ENCODE measurements around the gene RALGPS1.

RALGPS1 gene, protein sequence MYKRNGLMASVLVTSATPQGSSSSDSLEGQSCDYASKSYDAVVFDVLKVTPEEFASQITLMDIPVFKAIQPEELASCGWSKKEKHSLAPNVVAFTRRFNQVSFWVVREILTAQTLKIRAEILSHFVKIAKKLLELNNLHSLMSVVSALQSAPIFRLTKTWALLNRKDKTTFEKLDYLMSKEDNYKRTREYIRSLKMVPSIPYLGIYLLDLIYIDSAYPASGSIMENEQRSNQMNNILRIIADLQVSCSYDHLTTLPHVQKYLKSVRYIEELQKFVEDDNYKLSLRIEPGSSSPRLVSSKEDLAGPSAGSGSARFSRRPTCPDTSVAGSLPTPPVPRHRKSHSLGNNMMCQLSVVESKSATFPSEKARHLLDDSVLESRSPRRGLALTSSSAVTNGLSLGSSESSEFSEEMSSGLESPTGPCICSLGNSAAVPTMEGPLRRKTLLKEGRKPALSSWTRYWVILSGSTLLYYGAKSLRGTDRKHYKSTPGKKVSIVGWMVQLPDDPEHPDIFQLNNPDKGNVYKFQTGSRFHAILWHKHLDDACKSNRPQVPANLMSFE

DNA sequence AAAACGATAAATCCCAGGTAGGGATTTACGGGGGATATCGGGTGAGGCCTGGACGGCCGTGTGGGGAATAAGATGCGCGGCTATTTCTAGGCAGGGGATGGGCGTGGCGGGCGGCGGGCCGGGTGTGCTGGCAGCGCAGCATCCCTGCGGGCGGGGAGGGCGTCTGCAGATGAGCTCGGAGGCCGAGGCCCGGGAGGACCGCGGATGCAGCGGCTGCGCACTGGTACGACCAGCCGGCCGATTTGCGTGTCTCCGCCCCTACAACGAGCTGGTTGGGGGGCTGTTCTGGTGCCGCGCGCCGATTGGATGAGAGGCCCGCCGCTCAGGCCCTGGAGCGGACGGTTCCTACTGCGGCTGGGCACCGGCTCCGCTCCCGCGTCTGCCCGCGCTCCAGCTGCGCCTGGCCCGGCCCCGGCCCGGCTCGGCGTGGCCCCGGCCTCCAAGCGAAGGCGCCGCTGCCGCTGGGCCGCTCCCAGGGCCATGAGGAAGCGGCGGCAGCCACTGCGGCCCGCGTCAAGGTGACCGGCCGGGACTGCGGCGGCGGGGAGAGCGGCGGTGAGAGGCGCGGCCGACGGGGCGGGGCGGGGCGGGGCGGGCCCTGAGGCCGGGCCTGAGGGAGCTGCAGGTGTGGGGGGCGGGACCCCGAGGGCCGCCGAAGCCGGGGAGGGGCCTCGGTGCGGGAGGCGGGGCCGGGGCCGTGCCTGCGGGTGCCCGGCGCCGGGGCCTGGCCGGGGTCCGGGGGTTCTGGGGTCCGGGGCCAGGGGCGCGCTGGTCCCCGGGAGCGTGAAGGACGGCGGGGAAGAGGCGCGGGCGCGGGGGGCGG lies at the start of gene RALGPS1:
Gene RALGPS1 (plus strand): TSS at position 325 of the 823 bp plus-strand sequence. CDS start 47,508 bp downstream, outside the sequence.
- DNase-seq, result peak; percentile 95

DNA sequence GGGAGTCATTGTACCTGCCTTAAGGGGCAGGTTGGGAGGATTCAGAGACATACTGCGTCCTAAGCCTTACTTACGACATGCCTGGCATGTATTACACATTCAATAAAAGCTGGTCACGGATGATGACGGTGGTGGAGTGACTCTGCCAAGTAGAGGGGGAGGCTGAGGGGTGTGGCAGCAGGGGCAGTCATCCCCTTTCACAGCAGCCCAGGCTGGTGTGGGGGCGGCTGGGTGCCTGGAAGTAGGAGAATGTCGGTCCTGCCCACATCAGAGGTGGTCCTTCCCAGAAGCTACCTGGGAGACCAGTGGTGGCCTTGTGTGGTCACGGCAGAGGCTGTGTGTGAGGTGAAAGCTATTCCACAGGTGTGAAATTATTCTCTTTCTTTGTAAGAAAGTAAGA lies 45.2 kb upstream of the RALGPS1 start:
- DNase-seq, result peak; percentile 52

DNA sequence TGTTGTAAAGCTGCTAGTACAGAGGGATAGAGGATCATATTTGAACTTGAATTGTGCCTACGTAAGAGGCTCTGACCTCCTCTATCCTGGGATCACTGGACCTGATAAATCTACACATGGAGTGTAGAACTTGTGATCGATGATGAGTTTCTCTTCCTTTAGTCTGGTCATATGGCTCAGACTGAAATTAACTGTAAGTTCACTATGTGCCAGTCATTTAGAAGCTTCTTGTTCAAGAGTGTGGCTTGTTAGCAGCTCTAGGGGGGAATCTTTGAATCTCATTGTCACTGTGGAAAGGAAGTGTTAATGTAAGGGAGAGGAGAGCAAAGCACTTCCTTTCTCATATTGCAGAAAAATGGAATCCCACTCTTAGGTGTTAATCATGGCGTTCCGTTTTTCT lies 42.1 kb upstream of the RALGPS1 start:
- no peak for DNase-seq

DNA sequence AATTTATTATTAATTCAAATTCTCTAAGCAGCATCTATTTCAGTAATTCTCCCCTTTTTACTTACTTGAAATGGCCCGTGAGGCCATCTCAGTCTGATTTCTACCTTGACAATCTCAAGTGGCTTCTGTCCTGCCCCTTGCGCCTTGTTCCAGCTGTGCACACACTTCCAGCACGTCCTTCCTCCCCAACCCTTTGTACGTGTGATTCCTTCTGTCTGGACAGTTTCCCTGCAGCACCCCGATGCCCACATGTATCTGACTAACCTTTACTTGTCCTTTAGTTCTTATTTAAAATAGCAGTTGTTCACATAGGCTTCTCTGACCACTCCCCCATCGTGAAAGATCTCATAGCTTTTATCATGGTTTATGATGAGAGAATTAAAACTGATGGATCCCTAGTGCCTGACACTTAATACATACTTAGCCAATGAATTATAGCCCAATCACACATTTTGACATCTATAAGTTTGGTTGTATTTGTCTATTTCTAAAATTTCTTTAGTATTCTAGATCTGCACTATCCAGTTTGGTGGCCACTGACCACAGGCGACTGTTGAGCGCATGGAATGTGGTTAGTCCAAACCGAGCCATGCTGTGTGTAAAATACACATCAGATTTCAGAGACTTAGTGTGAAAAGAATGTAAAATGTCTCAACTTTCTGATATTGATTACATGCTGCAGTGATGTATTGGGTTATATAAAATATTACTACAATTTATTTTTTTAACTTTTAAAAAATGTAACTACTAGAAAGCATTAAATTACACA lies 39.9 kb upstream of the RALGPS1 start:
- no peak for DNase-seq

DNA sequence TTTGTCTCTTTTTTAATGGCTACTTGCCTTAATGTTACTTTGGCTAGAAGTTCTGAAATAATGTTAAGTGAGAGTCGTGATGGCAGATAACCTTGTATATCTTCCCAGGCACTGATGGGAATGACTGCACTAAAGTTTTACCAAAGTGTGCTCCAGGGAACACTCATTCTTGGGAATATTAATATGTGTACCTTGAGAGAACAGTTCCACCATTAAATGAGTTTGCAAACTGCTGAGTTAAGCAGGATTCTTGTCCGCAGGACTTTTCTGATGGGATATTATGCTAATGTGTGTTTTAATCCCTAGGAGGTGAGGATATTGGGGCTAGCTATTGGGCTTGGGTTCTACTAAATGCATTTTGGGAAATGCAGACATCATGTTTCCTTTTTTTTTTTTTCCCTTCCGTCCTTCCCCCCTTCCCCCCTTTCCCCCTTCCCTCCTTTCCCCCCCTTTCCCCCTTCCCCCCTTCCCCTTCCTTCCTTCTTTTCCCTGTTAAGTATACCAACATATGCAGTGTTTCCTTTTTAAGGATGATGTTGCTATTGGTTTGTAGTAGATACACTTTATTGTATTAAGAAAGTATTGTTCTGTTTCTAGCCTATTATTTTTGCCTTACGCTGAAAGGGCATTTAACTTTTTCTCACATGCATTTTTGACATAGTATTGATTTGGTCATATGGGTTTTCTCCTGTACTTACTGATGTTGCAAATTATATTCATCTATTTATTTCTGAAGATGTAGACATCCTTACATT lies 38.6 kb upstream of the RALGPS1 start:
- no peak for DNase-seq

DNA sequence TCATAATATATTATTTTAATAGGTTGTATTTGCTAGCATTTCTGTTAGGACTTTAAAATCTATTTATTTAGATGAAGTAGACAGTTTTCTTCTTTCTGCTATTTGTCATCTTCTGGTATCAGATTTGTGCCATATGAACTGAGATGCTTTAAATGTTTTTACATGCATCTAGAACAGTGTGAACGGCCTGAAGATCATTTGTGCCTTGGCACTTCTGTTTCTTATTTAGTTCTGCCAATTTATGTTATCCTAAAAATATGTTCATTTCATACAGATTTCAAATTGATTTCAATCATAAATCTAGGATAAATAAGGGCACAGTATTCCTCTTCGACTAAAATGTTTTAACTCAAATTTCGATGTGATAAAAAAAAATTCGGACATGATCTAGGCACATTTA lies 38.1 kb upstream of the RALGPS1 start:
- no peak for DNase-seq

DNA sequence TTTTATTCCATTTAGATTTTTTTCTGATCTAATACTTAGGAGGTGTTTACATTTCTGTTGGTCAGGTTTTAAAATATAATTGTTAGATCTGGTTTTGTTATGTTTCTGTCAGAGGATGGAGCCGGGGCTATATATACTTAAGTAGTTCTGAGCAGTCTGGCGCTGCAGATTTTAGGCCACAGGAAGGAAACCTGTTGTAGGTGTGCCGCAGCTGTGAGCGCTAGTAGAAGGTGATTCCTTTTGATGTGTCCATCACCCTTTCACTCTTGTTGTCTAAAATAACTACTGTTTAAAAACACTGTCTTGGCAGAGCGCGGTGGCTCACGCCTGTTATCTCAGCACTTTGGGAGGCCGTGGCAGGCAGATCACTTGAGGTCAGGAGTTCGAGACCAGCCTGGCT lies 37.2 kb upstream of the RALGPS1 start:
- DNase-seq, result no peak

DNA sequence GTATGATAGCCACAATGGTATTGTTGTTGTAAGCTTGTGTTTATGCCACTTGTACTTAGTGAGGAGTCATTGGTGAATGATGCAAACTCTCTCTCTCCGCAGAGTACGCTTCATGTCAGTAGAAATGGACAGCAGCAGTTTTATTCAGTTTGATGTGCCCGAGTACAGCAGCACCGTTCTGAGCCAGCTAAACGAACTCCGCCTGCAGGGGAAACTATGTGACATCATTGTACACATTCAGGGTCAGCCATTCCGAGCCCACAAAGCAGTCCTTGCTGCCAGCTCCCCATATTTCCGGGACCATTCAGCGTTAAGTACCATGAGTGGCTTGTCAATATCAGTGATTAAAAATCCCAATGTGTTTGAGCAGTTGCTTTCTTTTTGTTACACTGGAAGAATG lies 35.3 kb upstream of the RALGPS1 start:
- DNase-seq, result no peak

DNA sequence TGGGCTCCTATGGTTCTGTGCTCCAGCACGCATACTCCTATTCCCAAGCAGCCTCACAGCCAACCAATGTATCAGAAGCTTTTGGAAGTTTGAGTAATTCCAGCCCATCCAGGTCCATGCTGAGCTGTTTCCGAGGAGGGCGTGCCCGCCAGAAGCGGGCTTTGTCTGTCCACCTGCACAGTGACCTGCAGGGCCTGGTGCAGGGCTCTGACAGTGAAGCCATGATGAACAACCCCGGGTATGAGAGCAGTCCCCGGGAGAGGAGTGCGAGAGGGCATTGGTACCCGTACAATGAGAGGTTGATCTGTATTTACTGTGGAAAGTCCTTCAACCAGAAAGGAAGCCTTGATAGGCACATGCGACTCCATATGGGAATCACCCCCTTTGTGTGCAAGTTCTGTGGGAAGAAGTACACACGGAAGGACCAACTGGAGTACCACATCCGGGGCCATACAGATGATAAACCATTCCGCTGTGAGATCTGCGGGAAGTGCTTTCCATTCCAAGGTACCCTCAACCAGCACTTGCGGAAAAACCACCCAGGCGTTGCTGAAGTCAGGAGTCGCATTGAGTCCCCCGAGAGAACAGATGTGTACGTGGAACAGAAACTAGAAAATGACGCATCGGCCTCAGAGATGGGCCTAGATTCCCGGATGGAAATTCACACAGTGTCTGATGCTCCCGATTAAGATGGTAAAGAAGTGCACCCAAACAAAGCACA lies 34.2 kb upstream of the RALGPS1 start:
- no peak for DNase-seq

DNA sequence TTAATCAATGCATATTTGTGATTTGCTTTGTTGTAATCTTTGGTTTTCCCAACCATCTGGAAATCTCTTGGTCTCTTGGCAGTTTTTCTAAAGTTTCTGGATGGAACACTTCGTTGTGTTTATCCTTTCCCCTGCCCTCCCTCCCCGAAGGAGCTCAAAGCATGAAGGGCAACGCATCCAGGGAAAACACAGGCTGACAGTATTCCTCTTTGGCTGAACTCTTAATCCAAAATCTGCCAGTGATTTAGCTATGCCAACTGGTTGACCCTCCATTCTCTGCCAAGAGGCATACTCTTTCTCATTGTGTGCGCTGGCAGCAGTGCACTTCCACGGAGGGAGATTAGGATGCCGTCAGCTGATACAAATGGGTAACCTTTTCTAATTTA lies 33.6 kb upstream of the RALGPS1 start:
- no peak for DNase-seq

DNA sequence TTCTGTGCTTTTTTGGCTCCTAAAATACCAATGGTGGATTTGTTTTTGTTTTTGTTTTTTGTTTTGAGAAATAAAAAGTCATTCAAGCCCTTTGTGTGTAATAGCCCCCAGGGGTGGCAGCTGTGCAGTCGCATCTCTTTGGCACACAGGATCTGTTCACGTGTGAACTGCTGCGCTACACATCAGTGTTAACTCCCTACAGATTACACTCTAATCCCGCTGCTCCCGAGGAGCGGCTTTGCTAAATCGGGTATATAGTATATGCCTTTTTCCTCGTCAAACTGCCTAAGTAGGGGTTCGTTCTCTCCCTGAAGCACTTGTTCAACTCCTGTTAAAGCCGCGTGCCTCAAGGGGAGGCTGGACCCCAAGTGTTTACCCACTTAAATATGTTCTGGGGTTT lies 31.8 kb upstream of the RALGPS1 start:
- no peak for DNase-seq

DNA sequence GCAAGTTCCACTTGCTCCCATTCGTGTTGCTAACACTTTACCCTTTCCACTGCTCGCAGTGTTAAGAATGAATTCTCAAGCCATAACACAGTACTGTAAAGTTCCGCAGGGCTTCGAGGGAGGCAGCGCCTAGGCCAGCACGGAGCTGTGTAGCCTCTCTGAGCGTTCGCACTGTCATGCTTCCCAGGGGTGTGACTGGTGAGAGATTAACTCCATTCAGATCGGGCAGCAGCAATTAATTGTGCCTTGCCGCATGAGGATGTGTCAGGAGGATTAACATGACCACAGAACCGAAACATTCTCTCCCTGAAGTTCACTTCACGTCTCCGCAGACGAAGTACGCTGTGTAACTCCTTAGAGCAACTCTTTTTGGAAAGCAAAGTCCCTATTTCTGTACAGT lies 30.9 kb upstream of the RALGPS1 start:
- no peak for DNase-seq

DNA sequence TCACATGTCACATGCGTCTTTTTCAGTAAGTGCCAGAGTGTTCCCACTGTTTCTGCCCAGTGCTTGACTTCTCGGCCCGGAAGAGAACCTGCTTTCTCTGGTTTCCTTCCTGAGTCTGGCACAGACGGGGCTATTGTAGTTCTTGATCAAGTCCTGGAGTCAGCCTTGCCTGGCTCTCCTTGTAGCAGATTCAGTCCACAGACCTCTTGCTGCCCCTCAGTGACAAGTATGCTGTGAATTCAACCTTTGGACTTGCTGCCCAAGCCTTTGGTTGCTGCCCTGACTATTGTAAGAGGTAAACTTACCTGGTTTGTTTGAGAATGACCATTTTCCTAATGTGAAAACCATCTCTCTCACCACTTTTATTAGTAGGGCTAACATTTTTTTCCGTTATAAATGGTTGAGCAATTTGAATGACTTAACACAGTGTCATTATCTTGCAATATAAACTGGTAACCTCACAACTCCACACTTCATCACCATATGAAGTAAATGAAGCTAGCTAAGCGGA lies 29.4 kb upstream of the RALGPS1 start:
- DNase-seq, result no peak

DNA sequence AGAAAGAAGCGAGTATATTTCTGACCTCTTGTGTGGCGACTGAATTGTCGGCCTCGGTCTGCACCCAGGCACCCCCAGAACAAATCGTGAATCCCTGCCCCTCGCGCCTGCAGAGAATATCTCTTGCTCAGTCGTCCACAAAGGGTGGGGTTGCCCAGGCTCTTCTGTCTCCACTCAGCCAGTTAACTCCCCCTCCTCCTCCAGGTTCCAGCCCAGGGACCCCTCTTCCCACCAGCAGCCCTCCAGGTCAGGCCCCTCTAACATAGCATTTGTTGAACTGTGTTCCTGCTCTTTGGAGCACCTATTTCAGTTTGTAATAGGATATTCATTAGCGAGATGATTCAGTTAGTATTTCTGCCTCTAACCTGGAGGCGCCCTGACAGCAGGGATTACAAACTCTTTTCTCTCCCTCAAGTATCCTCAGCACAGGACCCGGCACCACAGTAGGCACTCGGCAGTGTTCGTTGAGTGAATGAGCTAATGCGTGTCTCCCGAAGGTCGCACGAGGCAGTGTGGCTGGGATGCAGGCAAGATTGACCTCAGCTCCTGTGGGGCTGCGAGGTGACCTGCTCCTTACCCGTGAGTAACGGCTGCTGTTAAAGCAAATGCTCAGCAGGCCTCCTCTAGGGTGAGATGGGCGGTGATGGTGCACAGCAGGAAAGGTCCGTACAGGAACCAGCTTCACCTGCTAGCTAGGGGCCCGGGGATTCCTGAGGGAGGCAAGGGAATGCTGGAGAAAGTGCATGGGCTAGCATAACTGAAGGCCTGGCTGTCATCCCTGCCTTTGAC lies 28.4 kb upstream of the RALGPS1 start:
- DNase-seq, result no peak

DNA sequence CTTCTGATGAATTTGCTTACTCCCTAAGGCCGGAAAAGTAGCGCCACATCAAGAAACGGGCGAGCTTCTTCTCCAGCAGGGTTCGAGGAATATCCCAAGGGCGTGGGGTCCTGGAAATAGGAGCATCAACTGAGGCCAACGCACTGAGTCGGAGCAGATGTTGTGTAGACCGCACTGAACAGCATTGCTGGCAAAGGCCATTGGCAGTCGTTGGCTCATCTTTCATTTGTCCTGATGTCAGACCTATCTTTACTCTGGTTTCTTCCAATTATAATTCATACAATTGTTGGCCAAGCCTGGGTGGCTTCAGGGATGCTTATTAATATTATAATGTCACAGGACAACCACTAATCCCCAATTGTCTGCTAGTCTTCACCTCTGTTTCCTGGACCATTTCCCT lies 27.7 kb upstream of the RALGPS1 start:
- DNase-seq, result no peak

DNA sequence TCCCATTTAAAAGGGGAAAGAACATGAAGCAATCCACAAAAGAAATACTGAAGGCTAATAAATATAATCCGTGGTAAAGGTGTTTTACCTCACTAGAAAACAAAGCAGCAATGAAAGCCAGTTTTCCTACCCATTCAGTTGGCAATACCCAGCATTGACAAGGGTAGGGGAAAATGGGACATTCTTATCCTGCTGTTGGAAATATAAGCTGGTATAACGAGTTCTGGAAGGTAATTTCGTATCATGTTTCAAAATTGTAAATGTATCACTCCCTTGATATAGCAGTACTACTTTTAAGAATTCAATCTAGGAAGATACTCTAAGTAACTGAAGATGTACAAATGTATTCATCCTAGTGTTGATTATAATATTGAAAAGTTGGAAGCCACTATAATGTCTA lies 22.9 kb upstream of the RALGPS1 start:
- no peak for DNase-seq

DNA sequence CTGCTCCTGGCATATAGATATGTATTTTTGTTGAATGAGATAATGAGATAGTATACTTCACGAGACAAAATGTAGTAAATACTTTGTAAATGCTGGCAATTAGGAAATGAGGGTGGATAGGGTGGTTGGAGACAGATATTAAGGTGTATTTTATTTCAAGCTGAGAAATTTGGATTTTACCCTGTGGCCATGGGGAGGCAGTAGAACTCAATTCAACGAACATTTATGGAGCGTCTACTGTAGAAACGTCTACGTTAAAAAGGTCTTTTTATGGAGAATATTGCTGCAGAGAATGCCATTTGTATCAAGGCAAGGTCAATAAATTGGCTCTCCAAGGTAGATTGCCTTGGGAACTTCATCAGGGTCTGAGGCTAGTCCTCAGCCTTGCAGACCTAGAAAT lies 21.5 kb upstream of the RALGPS1 start:
- DNase-seq, result no peak

DNA sequence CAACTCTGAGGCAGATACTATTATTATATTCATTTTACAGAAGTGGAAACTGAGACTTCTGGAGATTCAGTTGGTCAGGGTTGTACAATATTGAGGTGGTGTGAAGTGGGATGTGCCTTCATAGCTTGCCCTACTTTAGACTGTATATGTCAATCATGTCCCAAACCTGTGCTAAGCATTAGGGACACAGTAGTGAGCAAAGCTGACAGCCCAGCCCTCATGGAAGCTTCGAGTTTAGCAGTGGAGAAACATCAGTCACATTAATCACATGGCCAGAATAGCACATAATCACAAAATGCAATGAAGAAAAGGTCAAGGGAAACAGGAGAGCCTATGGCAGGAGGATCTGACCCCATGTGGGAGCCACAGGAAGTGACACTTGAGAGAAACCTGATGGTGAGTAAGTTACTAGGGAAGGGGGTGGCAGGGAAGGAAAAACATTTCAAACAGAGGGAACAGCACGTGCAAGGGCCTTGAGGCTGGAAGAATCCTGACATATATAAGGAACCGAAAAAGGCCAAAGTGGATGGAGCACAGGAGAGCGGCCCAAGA lies 20.5 kb upstream of the RALGPS1 start:
- DNase-seq, result no peak

DNA sequence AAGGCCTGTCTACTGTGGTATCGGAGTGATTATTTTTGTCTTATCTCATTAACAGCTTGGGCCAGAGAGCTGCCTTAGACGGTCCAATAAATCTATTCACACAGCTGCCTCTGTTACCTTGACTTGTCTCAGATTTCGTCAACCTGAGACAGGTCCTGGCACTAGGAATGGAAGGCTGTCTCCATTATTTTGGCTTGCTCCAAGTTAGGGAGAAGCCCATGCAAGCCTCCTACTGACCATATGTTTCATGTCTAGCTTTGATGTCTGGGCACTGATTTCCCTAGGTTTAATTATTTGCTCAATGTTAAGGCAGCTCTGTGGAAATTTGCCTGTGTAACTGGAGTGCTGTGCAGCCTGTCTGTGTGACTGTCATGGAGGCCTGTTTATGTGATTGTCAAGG lies 12.4 kb upstream of the RALGPS1 start:
- DNase-seq, result no peak

DNA sequence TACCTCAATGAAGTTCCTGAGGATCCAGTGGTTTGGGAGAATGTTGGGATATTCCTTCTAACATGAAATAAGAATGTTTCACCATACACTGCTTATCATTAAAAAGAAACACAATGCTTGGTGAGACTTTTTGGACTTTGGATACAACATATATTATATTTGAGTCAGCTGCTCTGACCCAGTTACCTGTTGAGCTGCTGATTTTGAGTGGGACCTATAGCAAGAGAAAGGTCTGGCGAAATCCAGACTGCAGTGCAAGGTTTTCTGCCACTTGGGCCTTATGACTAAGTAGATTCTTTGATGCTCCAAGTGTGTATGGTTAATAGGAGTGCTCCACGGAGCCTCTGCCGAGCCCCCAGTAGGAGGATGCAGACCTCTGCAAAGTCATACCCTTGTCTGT lies 10.0 kb upstream of the RALGPS1 start:
- DNase-seq, result no peak

Data from activated CD8-positive, alpha-beta memory T cell treated with anti-CD3 and anti-CD28 coated beads for 24 hours (primary cell).